CD8-positive, alpha-beta memory T cell (primary cell): ENCODE results near the gene CACNA2D1. TPM values are rescaled to one million over a fixed set of nuclear protein-coding genes. Genes with fewer than 3 reads are reported as not detected.

Experiments
- CTCF ChIA-PET: fragments of 350-600 bp; sonication (Branson Sonifier 250); formaldehyde crosslinking; loops from one replicate; lab custom pipeline; 2021; ENCODE audit warnings: antibody characterized with exemption; lab: Charles Lee
- POLR2A ChIA-PET: fragments of 350-600 bp; sonication (Branson Sonifier 250); formaldehyde crosslinking; loops from one replicate; lab custom pipeline; 2021; ENCODE audit warnings: antibody characterized with exemption; lab: Charles Lee
- DNase-seq, 5 donors: peaks; one replicate each; pipeline versions ENCODE4 v3.0.0 to v3.0.0-alpha.2; 2020 to 2022; ENCODE audit warnings: mixed read lengths in 1 of 5
- H3K27ac ChIP-seq: one replicate; pipeline ENCODE4 v1.7.0; 2013; ENCODE audit warnings: low read depth, mild to moderate bottlenecking, low read length, moderate library complexity
- H3K27me3 ChIP-seq: 2 replicates; pipeline ENCODE4 v1.7.0; 2013; ENCODE audit warnings: low read length, mild to moderate bottlenecking; ENCODE audit not compliant: insufficient read depth, poor library complexity, severe bottlenecking
- H3K36me3 ChIP-seq: 2 replicates; pipeline ENCODE4 v1.7.0; 2013; ENCODE audit warnings: mild to moderate bottlenecking, low read length, moderate library complexity; ENCODE audit not compliant: insufficient read depth
- H3K4me1 ChIP-seq: 2 replicates; pipeline ENCODE4 v1.7.0; 2013; ENCODE audit warnings: mild to moderate bottlenecking, low read length, moderate library complexity; ENCODE audit not compliant: insufficient read depth
- H3K4me3 ChIP-seq: 2 replicates; pipeline ENCODE4 v1.7.0; 2013; ENCODE audit warnings: mild to moderate bottlenecking, low read length
- H3K9me3 ChIP-seq: 2 replicates; pipeline ENCODE4 v1.7.0; 2013; ENCODE audit warnings: mild to moderate bottlenecking, low read length
- H3K27ac Mint-ChIP-seq, 8 donors: one replicate each; pipeline ENCODE4 v1.8.0; 2020 to 2021; ENCODE audit warnings: mixed read lengths in 8 of 8, mild to moderate bottlenecking in 6 of 8, inconsistent platforms in 3 of 8, moderate library complexity in 3 of 8
- H3K27me3 Mint-ChIP-seq, 2 donors: one replicate each; pipeline ENCODE4 v1.8.0; 2020 to 2021; ENCODE audit warnings: mixed read lengths in 2 of 2, mild to moderate bottlenecking in 1 of 2, moderate library complexity in 1 of 2
- H3K36me3 Mint-ChIP-seq, 3 donors: one replicate each; pipeline ENCODE4 v1.8.0; 2020 to 2021; ENCODE audit warnings: mixed read lengths in 3 of 3, inconsistent platforms in 1 of 3, mild to moderate bottlenecking in 1 of 3
- H3K4me1 Mint-ChIP-seq, 3 donors: one replicate each; pipeline ENCODE4 v1.8.0; 2020 to 2021; ENCODE audit warnings: mixed read lengths in 3 of 3, inconsistent platforms in 1 of 3, mild to moderate bottlenecking in 1 of 3
- H3K4me3 Mint-ChIP-seq, 7 donors: one replicate each; pipeline ENCODE4 v1.8.0; 2020 to 2021; ENCODE audit warnings: mixed read lengths in 7 of 7, mild to moderate bottlenecking in 6 of 7, moderate library complexity in 4 of 7, inconsistent platforms in 2 of 7
- H3K9me3 Mint-ChIP-seq, 5 donors: one replicate each; pipeline ENCODE4 v1.8.0; 2020 to 2022; ENCODE audit warnings: mixed read lengths in 5 of 5, mild to moderate bottlenecking in 3 of 5, moderate library complexity in 2 of 5, inconsistent platforms in 1 of 5
- polyA plus RNA-seq: library from polyadenylated mRNA; unstranded; fragments of 300-500 nt; fragmentation: Illumina TruSeq; gene quantifications from one replicate; pipeline ENCODE4 v1.2.3, GENCODE V29; 2021
- total RNA-seq, 2 experiments: library from RNA; stranded (reverse); gene quantifications; one replicate each; pipeline ENCODE4 v1.2.3, GENCODE V29; 2021

CACNA2D1 gene
- total and polyA plus RNA-seq, 3 experiments from 2014 or later, result not detected

DNA sequence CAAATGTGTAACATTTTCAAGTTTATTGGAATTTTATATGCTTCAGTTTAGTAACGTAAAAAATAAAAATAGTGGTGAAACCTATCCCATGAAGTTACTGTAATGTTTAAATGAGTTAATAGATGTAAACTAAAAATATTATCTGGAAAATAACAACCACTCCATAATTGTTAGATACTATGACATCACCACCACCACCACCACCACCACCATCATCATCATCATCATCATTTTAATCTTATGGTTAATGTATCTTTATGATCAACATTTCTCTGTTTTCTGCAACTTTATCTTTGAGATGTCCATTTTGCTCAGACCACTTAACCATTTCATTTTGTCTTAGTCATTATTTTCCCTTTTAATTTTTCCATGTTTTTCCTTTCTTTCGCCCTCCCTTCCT, 23.4 kb upstream of the CACNA2D1 start:
- Mint-ChIP-seq H3K9me3 (peaks cover 0 to 7% (median 3%) of the 10 kb centered on the region in 5 donors), H3K36me3 (no peaks in the 10 kb centered on the region), H3K27me3 (peaks cover 0 to 4% of the 10 kb centered on the region in 2 donors), H3K4me1 (no peaks in the 10 kb centered on the region), H3K4me3 (no peak overlapping the region), H3K27ac (no peak overlapping the region)
- Histone ChIP-seq H3K27ac (no peak overlapping the region), H3K4me3 (no peak overlapping the region), H3K27me3 (no peaks in the 10 kb centered on the region), H3K9me3 (no peaks in the 10 kb centered on the region), H3K36me3 (no peaks in the 10 kb centered on the region), H3K4me1 (no peaks in the 10 kb centered on the region)
- POLR2A ChIA-PET, result no interaction called here
- CTCF ChIA-PET, result no interaction called here
- DNase-seq, result no peak

DNA sequence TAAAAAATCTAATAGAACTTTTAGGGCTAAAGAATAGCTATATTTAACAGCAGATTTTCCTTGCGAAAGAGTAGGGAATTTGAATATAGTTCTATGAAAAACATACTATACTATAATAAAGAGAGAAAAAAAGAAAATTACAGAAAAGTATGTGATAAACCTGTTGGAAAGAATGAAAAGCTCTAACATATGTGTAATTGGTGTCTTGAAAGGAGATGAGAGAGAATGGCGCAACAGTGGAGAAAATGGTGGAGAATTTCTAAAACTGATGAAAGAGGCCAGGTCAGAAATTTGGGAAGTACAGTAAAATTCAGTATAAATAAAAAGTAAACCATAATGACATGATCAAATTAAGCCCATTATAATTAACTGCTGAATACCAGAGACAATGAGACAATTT, 20.8 kb upstream of the CACNA2D1 start:
- H3K27ac Mint-ChIP-seq, result no peak overlapping the region
- H3K27ac ChIP-seq, result no peak overlapping the region
- no peaks in the 10 kb centered on the region for H3K36me3 Mint-ChIP-seq
- DNase-seq, result no peak
- no peak overlapping the region for H3K4me3 ChIP-seq
- CTCF ChIA-PET, result no interaction called here
- H3K27me3 ChIP-seq, result no peaks in the 10 kb centered on the region
- H3K36me3 ChIP-seq, result no peaks in the 10 kb centered on the region
- no peaks in the 10 kb centered on the region for H3K4me1 Mint-ChIP-seq
- H3K4me1 ChIP-seq, result no peaks in the 10 kb centered on the region
- no peaks in the 10 kb centered on the region for H3K27me3 Mint-ChIP-seq
- POLR2A ChIA-PET, result no interaction called here
- H3K9me3 ChIP-seq, result no peaks in the 10 kb centered on the region
- peaks cover 0 to 8% (median 5%) of the 10 kb centered on the region in 5 donors for H3K9me3 Mint-ChIP-seq
- no peak overlapping the region for H3K4me3 Mint-ChIP-seq

DNA sequence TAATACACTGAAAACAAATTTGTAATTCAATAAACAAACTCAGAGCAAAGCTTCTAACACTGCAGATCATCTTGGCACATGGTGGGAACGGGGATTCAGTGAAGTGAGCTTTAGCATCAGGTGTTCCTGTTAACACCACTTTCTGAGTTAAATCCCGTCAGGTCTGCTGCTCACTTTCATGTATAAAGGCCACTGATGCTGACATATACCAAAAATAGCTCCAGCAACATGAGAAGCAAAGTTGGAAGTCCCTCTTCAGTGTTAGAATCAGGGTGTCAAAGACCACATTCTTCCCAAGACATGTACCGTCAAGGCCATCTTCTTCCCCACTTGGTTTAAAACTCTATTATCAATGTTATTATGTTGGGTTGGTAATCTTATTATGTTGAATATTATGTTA, 11.7 kb upstream of the CACNA2D1 start:
- Mint-ChIP-seq H3K4me1 (no peaks in the 10 kb centered on the region), H3K4me3 (no peak overlapping the region), H3K27ac (no peak overlapping the region), H3K27me3 (no peaks in the 10 kb centered on the region), H3K9me3 (peaks cover 1 to 8% (median 4%) of the 10 kb centered on the region in 5 donors), H3K36me3 (no peaks in the 10 kb centered on the region)
- Histone ChIP-seq H3K4me1 (no peaks in the 10 kb centered on the region), H3K27ac (no peak overlapping the region), H3K36me3 (no peaks in the 10 kb centered on the region), H3K27me3 (no peaks in the 10 kb centered on the region), H3K9me3 (no peaks in the 10 kb centered on the region), H3K4me3 (no peak overlapping the region)
- ChIA-PET POLR2A (no interaction called here), CTCF (no interaction called here)
- no peak for DNase-seq

DNA sequence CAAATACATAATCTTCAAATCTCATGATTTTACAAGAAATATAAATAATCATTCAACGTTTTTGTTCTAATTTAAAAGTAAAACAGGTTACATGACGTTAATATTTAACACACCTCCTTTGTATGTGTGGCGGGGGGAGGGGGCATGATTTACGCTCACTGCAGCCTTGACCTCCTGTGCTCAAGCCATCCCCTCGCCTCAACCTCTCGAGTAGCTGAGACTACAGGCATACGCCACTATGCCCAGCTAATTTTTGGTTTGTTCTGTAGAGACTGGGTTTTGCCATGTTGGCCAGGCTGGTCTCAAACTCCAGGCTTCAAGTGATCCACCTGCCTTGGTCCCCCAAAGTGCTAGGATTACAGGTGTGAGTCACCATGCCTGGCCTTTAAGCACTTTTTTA, 7.2 kb upstream of the CACNA2D1 start:
- peaks cover 3% of the 10 kb centered on the region in 2 donors for H3K27me3 Mint-ChIP-seq
- H3K4me3 Mint-ChIP-seq, result no peak overlapping the region
- no peaks in the 10 kb centered on the region for H3K4me1 ChIP-seq
- H3K4me1 Mint-ChIP-seq, result no peaks in the 10 kb centered on the region
- H3K4me3 ChIP-seq, result no peak overlapping the region
- H3K9me3 ChIP-seq, result no peaks in the 10 kb centered on the region
- DNase-seq, result no peak
- no peak overlapping the region for H3K27ac ChIP-seq
- CTCF ChIA-PET, result no interaction called here
- H3K9me3 Mint-ChIP-seq, result peaks cover 0 to 6% (median 0%) of the 10 kb centered on the region in 5 donors
- POLR2A ChIA-PET, result no interaction called here
- no peaks in the 10 kb centered on the region for H3K27me3 ChIP-seq
- no peak overlapping the region for H3K27ac Mint-ChIP-seq
- H3K36me3 Mint-ChIP-seq, result no peaks in the 10 kb centered on the region
- H3K36me3 ChIP-seq, result no peaks in the 10 kb centered on the region

DNA sequence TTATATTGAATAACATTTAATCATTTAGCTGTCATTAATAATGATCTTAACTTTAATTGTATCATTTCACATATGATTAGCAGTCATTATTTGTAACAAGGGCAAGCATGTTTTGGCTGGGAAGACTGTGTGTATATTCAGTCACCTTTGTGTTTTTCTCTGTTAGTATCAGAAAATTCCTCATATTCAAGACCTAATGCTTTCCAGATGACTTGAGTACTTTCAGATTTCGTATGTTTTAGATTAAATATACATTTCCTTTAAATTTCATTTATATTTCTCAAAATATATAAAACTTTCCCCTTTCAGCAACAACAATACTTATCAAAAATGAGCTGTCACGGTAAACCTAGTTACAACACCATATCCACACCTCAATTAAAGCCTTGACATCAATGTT, 6.3 kb upstream of the CACNA2D1 start:
- Histone ChIP-seq H3K4me1 (no peaks in the 10 kb centered on the region), H3K27ac (no peak overlapping the region), H3K4me3 (no peak overlapping the region), H3K36me3 (no peaks in the 10 kb centered on the region), H3K9me3 (no peaks in the 10 kb centered on the region), H3K27me3 (no peaks in the 10 kb centered on the region)
- POLR2A ChIA-PET, result no interaction called here
- Mint-ChIP-seq H3K27me3 (peaks cover 7 to 11% of the 10 kb centered on the region in 2 donors), H3K36me3 (no peaks in the 10 kb centered on the region), H3K4me3 (no peak overlapping the region), H3K27ac (no peak overlapping the region), H3K9me3 (peaks cover 0 to 4% (median 2%) of the 10 kb centered on the region in 5 donors), H3K4me1 (no peaks in the 10 kb centered on the region)
- DNase-seq, result no peak
- CTCF ChIA-PET, result no interaction called here

DNA sequence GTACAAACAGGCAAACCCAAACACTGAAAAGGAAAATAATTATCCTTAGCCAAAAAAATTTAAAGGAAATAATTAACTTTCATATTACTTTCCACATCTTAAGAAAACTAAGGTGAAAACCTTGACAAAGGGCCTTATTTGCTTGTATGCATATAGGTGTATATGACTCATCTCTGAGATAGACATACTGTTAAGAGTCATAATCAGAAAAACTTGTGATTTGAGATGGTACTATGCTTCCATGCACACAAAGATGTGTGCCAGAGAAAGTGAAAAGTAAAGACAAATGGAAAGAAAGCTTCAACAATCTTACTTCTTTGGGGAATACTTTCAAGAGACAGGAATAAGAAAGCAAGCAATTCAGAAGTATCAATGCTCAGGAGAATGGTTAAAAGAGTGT, 3.3 kb upstream of the CACNA2D1 start:
- Mint-ChIP-seq H3K4me1 (peaks cover 8 to 9% (median 9%) of the 10 kb centered on the region in 3 donors), H3K27me3 (peaks cover 15 to 27% of the 10 kb centered on the region in 2 donors), H3K4me3 (no peak overlapping the region), H3K9me3 (peaks cover 2 to 4% (median 2%) of the 10 kb centered on the region in 5 donors), H3K36me3 (no peaks in the 10 kb centered on the region), H3K27ac (no peak overlapping the region)
- Histone ChIP-seq H3K27ac (no peak overlapping the region), H3K9me3 (no peaks in the 10 kb centered on the region), H3K4me1 (no peaks in the 10 kb centered on the region), H3K27me3 (no peaks in the 10 kb centered on the region), H3K36me3 (no peaks in the 10 kb centered on the region), H3K4me3 (no peak overlapping the region)
- no peak for DNase-seq
- ChIA-PET CTCF (no interaction called here), POLR2A (no interaction called here)

DNA sequence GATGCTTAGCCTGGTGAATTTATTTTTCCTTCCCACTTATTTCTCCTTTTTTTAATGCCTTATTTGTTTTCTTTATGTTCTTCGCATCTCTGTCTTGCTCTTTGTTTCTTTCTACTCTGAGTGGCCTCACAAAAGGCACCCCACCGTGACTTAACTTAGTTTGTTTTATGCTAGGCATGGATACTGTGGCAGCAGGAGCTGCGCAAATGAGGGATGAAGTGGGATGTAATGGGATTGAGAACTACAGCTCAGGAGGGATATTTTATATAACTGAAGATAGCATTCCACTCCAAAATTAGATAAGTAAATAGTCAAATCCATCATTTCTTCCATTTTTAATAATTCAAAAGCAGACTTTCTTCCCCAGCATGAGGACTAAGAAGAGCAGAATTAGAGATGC, 1.7 kb upstream of the CACNA2D1 start:
- H3K27me3 ChIP-seq, result no peaks in the 10 kb centered on the region
- H3K9me3 ChIP-seq, result no peaks in the 10 kb centered on the region
- H3K27ac Mint-ChIP-seq, result no peak overlapping the region
- H3K4me3 ChIP-seq, result no peak overlapping the region
- no peak for DNase-seq
- peaks cover under 1 to 7% (median 2%) of the 10 kb centered on the region in 5 donors for H3K9me3 Mint-ChIP-seq
- peak overlapping the region in 1 of 7 donors; percentile 43 for H3K4me3 Mint-ChIP-seq
- H3K27me3 Mint-ChIP-seq, result peaks cover 15 to 42% of the 10 kb centered on the region in 2 donors
- CTCF ChIA-PET, result no interaction called here
- no peaks in the 10 kb centered on the region for H3K36me3 ChIP-seq
- no peaks in the 10 kb centered on the region for H3K36me3 Mint-ChIP-seq
- POLR2A ChIA-PET, result no interaction called here
- H3K4me1 ChIP-seq, result no peaks in the 10 kb centered on the region
- H3K27ac ChIP-seq, result no peak overlapping the region
- peaks cover 8 to 10% (median 9%) of the 10 kb centered on the region in 3 donors for H3K4me1 Mint-ChIP-seq

DNA sequence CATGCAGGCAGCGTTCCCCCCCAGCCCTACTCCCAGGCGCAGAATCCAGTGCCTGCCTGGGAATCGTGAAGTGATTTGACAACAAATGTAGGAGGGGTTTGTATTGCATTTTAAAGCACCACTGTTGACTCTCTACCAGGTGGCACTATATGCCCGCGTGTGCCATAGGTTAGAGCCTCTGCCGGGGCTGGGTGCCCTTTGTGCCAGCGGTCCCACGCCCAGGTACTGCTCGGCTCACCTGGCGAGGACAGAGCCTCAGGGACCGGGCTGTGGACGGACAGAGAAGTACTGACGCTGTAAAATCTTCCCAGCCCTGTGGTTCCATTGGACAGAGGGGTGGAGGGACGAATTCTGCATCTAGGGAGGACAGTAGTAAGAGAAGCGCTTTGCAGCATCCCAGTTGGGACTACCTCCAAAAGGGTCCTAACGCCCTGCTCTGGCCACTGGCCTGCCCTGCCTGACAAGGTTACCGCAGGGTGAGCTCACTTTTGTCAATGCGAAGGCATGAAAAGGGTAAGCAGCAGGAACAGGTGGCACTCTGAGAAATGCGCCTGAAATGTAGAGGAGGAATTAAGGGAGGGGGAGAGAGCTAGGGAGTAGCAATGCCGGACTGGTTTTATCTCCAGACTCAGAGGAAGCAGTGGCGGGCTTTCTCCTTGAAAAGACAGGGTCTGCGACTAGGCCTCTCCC, 788 bp upstream of the CACNA2D1 start:
- peaks cover 15 to 42% of the 10 kb centered on the region in 2 donors for H3K27me3 Mint-ChIP-seq
- Histone ChIP-seq H3K4me1 (no peaks in the 10 kb centered on the region), H3K36me3 (no peaks in the 10 kb centered on the region), H3K27me3 (no peaks in the 10 kb centered on the region), H3K9me3 (no peaks in the 10 kb centered on the region), H3K27ac (no peak overlapping the region), H3K4me3 (no peak overlapping the region)
- H3K36me3 Mint-ChIP-seq, result no peaks in the 10 kb centered on the region
- CTCF ChIA-PET, result no interaction called here
- H3K27ac Mint-ChIP-seq, result no peak overlapping the region
- peaks cover 0 to 7% (median 2%) of the 10 kb centered on the region in 5 donors for H3K9me3 Mint-ChIP-seq
- peak overlapping the region; percentile 20 to 64 (median 43) for H3K4me3 Mint-ChIP-seq
- POLR2A ChIA-PET, result no interaction called here
- no peak for DNase-seq
- H3K4me1 Mint-ChIP-seq, result peaks cover 8 to 10% (median 9%) of the 10 kb centered on the region in 3 donors
